AG04450 (cell line): ENCODE results near the gene XYLT2. TPM values are rescaled to one million over a fixed set of nuclear protein-coding genes. Genes with fewer than 3 reads are reported as not detected.

Experiments
- CTCF ChIA-PET: fragments of 300-600, 350-600 bp; formaldehyde crosslinking; extraction: SDS; loops from one replicate; lab custom pipeline; 2022; ENCODE audit warnings: antibody characterized with exemption, inconsistent platforms; lab: Charles Lee
- POLR2A ChIA-PET: fragments of 350-600 bp; formaldehyde crosslinking; extraction: SDS; loops from one replicate; lab custom pipeline; 2021; ENCODE audit warnings: antibody characterized with exemption, inconsistent platforms; lab: Yijun Ruan, JAX
- DNase-seq: peaks from one replicate; pipeline ENCODE4 v3.0.0-alpha.2; 2011; ENCODE audit warnings: low read depth, low spot score
- H3K27ac ChIP-seq: one replicate; pipeline ENCODE4 v1.5.1; 2012; ENCODE audit warnings: low read depth, low read length, control low read depth
- H3K27me3 ChIP-seq: one replicate; pipeline ENCODE4 v1.6.0; 2012; ENCODE audit warnings: low read length; ENCODE audit not compliant: control insufficient read depth, insufficient read depth
- H3K4me3 ChIP-seq: 2 replicates; pipeline ENCODE4 v1.5.1; 2011; ENCODE audit warnings: mild to moderate bottlenecking, low read depth, low read length, control low read depth
- H3K9me3 ChIP-seq: 2 replicates; pipeline ENCODE4 v1.5.1; 2012; ENCODE audit warnings: low read length; ENCODE audit not compliant: control insufficient read depth, insufficient read depth
- CTCF ChIP-seq: IDR thresholded peaks from 2 replicates; pipeline ENCODE4 v1.5.1; 2011; ENCODE audit warnings: low read depth, low read length, control low read depth, inconsistent platforms
- polyA plus RNA-seq: library from polyadenylated mRNA; depleted of rRNA; stranded (reverse); fragments of >200 nt; gene quantifications from 2 replicates; pipeline ENCODE4 v1.2.3, GENCODE V29; 2011

XYLT2 gene
- polyA plus RNA-seq, 1 experiment, result 13.5 TPM

DNA sequence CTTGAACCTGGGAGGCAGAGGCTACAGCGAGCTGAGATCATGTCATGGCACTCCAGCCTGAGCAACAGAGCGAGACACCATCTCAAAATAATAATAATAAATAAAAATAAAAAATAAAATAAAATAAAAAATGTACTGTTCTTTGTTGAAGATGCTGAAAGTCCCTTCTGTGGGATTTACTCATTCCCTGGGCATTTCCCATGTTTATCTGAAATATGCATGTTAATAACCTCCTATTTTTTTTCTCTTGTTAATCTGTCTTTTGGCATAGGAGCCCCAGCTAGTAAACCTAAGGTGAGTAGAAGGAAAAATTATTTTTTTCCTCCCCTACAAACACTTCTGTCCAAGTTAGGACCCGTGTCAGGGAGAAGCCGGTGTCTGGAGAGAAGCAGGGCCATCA is 37.3 kb upstream of the XYLT2 start:
- no peaks in the 10 kb centered on the region for H3K9me3 ChIP-seq
- TF ChIP-seq CTCF, result no peak
- no peak for DNase-seq
- CTCF ChIA-PET, result interaction anchor here (1.2 to 3.8 kb wide), 4 partner anchors 11 to 215 kb away, joined by 3 to 16 read pairs (median 8); no protein-coding TSS in a partner anchor
- H3K27me3 ChIP-seq, result no peaks in the 10 kb centered on the region
- no peak overlapping the region for H3K4me3 ChIP-seq
- POLR2A ChIA-PET, result no interaction called here
- no peak overlapping the region for H3K27ac ChIP-seq

GRCh38 chr17:50310455-50311111 is 35.3 kb upstream of the XYLT2 start:
- CTCF ChIA-PET, result interaction anchor here (0.7 to 3.8 kb wide), 3 partner anchors 51 to 217 kb away, joined by 3 to 16 read pairs (median 3); no protein-coding TSS in a partner anchor
- H3K4me3 ChIP-seq, result no peak overlapping the region
- DNase-seq, result no peak
- POLR2A ChIA-PET, result no interaction called here
- no peaks in the 10 kb centered on the region for H3K9me3 ChIP-seq
- no peak for TF ChIP-seq CTCF
- no peak overlapping the region for H3K27ac ChIP-seq
- H3K27me3 ChIP-seq, result peaks cover 4% of the 10 kb centered on the region

- CTCF ChIA-PET, result interaction anchor here (0.9 to 3.8 kb wide), 2 partner anchors 51 to 217 kb away, joined by 3 to 16 read pairs; no protein-coding TSS in a partner anchor
- H3K27ac ChIP-seq, result no peak overlapping the region
- TF ChIP-seq CTCF, result no peak
- H3K9me3 ChIP-seq, result no peaks in the 10 kb centered on the region
- no peak for DNase-seq
- H3K27me3 ChIP-seq, result peaks cover 4% of the 10 kb centered on the region
- POLR2A ChIA-PET, result no interaction called here
- H3K4me3 ChIP-seq, result no peak overlapping the region
These were observed 34.8 kb upstream of the XYLT2 start for GRCh38 chr17:50311112-50311460.

- Histone ChIP-seq H3K27me3 (peaks cover 4% of the 10 kb centered on the region), H3K4me3 (no peak overlapping the region), H3K27ac (no peak overlapping the region), H3K9me3 (no peaks in the 10 kb centered on the region)
- no peak for TF ChIP-seq CTCF
- ChIA-PET CTCF (interaction anchor here (0.6 to 3.8 kb wide), 3 partner anchors 11 to 51 kb away, joined by 3 to 16 read pairs (median 4); no protein-coding TSS in a partner anchor), POLR2A (no interaction called here)
- DNase-seq, result no peak
These were observed 34.4 kb upstream of the XYLT2 start for GRCh38 chr17:50311483-50311882.

DNA sequence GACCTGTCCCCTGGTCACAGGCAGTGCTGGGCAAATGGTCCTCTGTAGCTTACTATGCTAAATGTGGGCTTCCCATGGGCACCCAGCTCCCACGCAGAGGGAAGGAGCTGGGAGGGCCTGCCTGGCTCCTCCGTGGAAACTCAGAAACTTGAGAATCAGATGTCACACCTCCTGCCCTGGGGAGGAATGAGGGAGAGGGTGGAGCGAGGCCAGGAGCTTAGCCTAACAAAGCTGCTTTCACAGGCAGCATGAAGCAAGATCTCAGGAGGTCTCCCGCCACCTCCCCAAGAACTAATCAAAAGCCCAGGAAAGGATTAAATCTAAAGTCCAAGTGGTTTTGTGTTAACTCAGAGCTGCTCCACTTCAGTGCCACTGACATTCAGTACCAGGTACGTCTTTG is 33.6 kb upstream of the XYLT2 start:
- ChIA-PET CTCF (interaction anchor here (0.6 to 3.8 kb wide), 3 partner anchors 10 to 50 kb away, joined by 3 to 16 read pairs (median 4); no protein-coding TSS in a partner anchor), POLR2A (interaction anchor here (0.5 to 0.6 kb wide), 2 partner anchors 73 to 113 kb away, joined by 3 to 4 read pairs; no protein-coding TSS in a partner anchor)
- Histone ChIP-seq H3K4me3 (no peak overlapping the region), H3K9me3 (no peaks in the 10 kb centered on the region), H3K27me3 (peaks cover 4% of the 10 kb centered on the region), H3K27ac (no peak overlapping the region)
- no peak for TF ChIP-seq CTCF
- no peak for DNase-seq
